K562 (cell line): Measurements from ENCODE around the gene USP31. TPM values are rescaled to one million over a fixed set of nuclear protein-coding genes. Genes with fewer than 3 reads are reported as not detected.

Experiments used
- ATAC-seq: fragments of 200-7000 bp; cut with Tn5 transposase; 3 replicates; pipeline ENCODE4 v1.9.1; 2020; ENCODE audit warnings: moderate library complexity
- BruUV-seq: library from RNA; stranded (reverse); fragments of 400-500 nt; replicated peaks from 2 replicates; lab custom pipeline; 2021; lab: Mats Ljungman, UMichigan
- CTCF ChIA-PET: fragments of 300-600 bp; formaldehyde crosslinking; extraction: SDS; loops from one replicate; lab custom pipeline; 2021; ENCODE audit warnings: low intra/inter-chr PET ratio; lab: Yijun Ruan, JAX
- POLR2A ChIA-PET: fragments of 300-600, 350-650 bp; sonication (Branson Sonifier 250); formaldehyde crosslinking; extraction: SDS; loops from one replicate; lab custom pipeline; 2021; ENCODE audit warnings: antibody characterized with exemption, inconsistent platforms; lab: Yijun Ruan, JAX
- DNase-seq, 4 experiments: peaks; one replicate each; pipeline versions ENCODE4 v3.0.0 to v3.0.0-alpha.2; 2011 to 2018; ENCODE audit warnings: low spot score in 3 of 4, mixed read lengths in 3 of 4; ENCODE audit errors: extremely low read depth in 1 of 4
- FAIRE-seq: peaks from 2 replicates; lab custom pipeline; 2011; peaks lifted over from hg19 to GRCh38; lab: Jason Lieb, UNC
- H2AFZ ChIP-seq: 2 replicates; pipeline ENCODE4 v1.6.0; 2011; ENCODE audit warnings: low read depth, low read length, control low read depth, inconsistent platforms
- H3K27ac ChIP-seq: fragments of 200-600 bp; 3 replicates; pipeline ENCODE4 v1.8.0; 2011; ENCODE audit warnings: low read depth, mild to moderate bottlenecking, control low read depth, inconsistent platforms, low read length, moderate library complexity, mixed read lengths; ENCODE audit errors: extremely low read depth
- H3K27me3 ChIP-seq, 2 experiments: fragments of 300-600 bp in 1 of 2; 2 replicates in 1 of 2; 3 replicates in 1 of 2; pipeline versions ENCODE4 v1.6.0 to v1.8.0; 2011; ENCODE audit warnings: inconsistent platforms in 2 of 2, low read length in 2 of 2, mild to moderate bottlenecking in 1 of 2, mixed read lengths in 1 of 2, moderate library complexity in 1 of 2; ENCODE audit not compliant: control insufficient read depth in 2 of 2, insufficient read depth in 2 of 2
- H3K36me3 ChIP-seq: fragments of 300-600 bp; 3 replicates; pipeline ENCODE4 v1.8.0; 2011; ENCODE audit warnings: mild to moderate bottlenecking, low read length, inconsistent platforms; ENCODE audit not compliant: control insufficient read depth, insufficient read depth
- H3K4me1 ChIP-seq, 2 experiments: fragments of 200-600 bp in 1 of 2; replicated peaks in 1 of 2; 2 replicates in 1 of 2; 3 replicates in 1 of 2; pipeline versions ENCODE4 v1.5.1 to v1.8.0; 2011; ENCODE audit warnings: inconsistent platforms in 2 of 2, low read length in 2 of 2, mild to moderate bottlenecking in 1 of 2, mixed read lengths in 1 of 2, moderate library complexity in 1 of 2; ENCODE audit not compliant: control insufficient read depth in 2 of 2, insufficient read depth in 2 of 2
- H3K4me2 ChIP-seq: 2 replicates; pipeline ENCODE4 v1.6.1; 2011; ENCODE audit warnings: low read length, control low read depth, inconsistent platforms, mixed read lengths; ENCODE audit not compliant: insufficient read depth
- H3K4me3 ChIP-seq: fragments of 200-600 bp; sonication (generic), shearing (Covaris generic); 2 replicates; pipeline ENCODE4 v1.5.1; 2016; ENCODE audit warnings: control low read depth, inconsistent platforms
- H3K79me2 ChIP-seq: fragments of 200-600 bp; 3 replicates; pipeline ENCODE4 v1.8.0; 2011; ENCODE audit warnings: low read length, inconsistent platforms; ENCODE audit not compliant: control insufficient read depth, insufficient read depth
- H3K9ac ChIP-seq, 2 experiments: 2 replicates each; pipeline versions ENCODE4 v1.6.0 to v1.6.1; 2011; ENCODE audit warnings: low read depth in 2 of 2, low read length in 2 of 2, control low read depth in 1 of 2, inconsistent platforms in 1 of 2, mild to moderate bottlenecking in 1 of 2, mixed read lengths in 1 of 2; ENCODE audit not compliant: insufficient read depth in 1 of 2
- H3K9me1 ChIP-seq: one replicate; pipeline ENCODE4 v1.6.0; 2011; ENCODE audit warnings: inconsistent platforms, mild to moderate bottlenecking, low read length, moderate library complexity; ENCODE audit not compliant: control insufficient read depth, insufficient read depth
- H3K9me3 ChIP-seq: replicated peaks from 2 replicates; pipeline ENCODE4 v1.5.1; 2011; ENCODE audit warnings: low read depth, low read length, inconsistent platforms; ENCODE audit not compliant: control insufficient read depth, insufficient read depth
- H4K20me1 ChIP-seq: replicated peaks from 2 replicates; pipeline ENCODE4 v1.6.1; 2011; ENCODE audit warnings: low read length, inconsistent platforms, mixed read lengths; ENCODE audit not compliant: control insufficient read depth, insufficient read depth
- ATF1 ChIP-seq, 2 experiments: fragments of 450-650 bp in 1 of 2; IDR thresholded peaks; 2 replicates each; pipeline ENCODE4 v1.6.1; 2016; ENCODE audit warnings: missing compliant biosample characterization in 1 of 2, missing genetic modification characterization in 1 of 2
- EGR1 ChIP-seq: fragments of 450-650 bp; conservative IDR thresholded peaks from 2 replicates; pipeline ENCODE4 v1.6.1; 2017; ENCODE audit warnings: mild to moderate bottlenecking
- KAT8 ChIP-seq: fragments of 450-650 bp; IDR thresholded peaks from 2 replicates; pipeline ENCODE4 v1.6.1; 2016; ENCODE audit warnings: low read depth, mild to moderate bottlenecking
- NR2C1 ChIP-seq, 2 experiments: fragments of 450-650 bp; IDR thresholded peaks; 2 replicates each; pipeline ENCODE4 v1.6.1; 2017; ENCODE audit warnings: mild to moderate bottlenecking in 2 of 2, antibody characterized with exemption in 1 of 2, inconsistent platforms in 1 of 2, missing compliant biosample characterization in 1 of 2, missing genetic modification characterization in 1 of 2
- TAF7 ChIP-seq: fragments of 450-650 bp; IDR thresholded peaks from 2 replicates; pipeline ENCODE4 v1.6.1; 2016; ENCODE audit warnings: missing genetic modification characterization, missing compliant biosample characterization
- ZKSCAN8 ChIP-seq: fragments of 200-800 bp; sonication (Bioruptor generic); IDR thresholded peaks from 2 replicates; pipeline ENCODE4 v1.6.1; 2016; ENCODE audit warnings: missing genetic modification characterization, missing compliant biosample characterization
- ZNF24 ChIP-seq: fragments of 450-650 bp; IDR thresholded peaks from 2 replicates; pipeline ENCODE4 v1.6.1; 2016
- ZNF717 ChIP-seq: fragments of 250-450 bp; sonication (Bioruptor Pico); IDR thresholded peaks from 2 replicates; pipeline ENCODE4 v1.5.0; 2021
- ZNF79 ChIP-seq: fragments of 250-450 bp; sonication (Bioruptor Pico); IDR thresholded peaks from 2 replicates; pipeline ENCODE4 v1.4.0; 2020; ENCODE audit warnings: low read depth, mild to moderate bottlenecking, moderate library complexity
- WGBS: fragments of 100-300 bp; shearing (Covaris generic); methylation state at CpG from one replicate; pipeline ENCODE4 v1.1.6; 2016; ENCODE audit warnings: low coverage, mixed read lengths; ENCODE audit not compliant: insufficient coverage; ENCODE audit errors: missing lambda C conversion rate; 5-methylcytosine and 5-hydroxymethylcytosine counted together
- in situ Hi-C: fragments of 300-500 bp; cut with MboI; formaldehyde crosslinking; loops from 4 replicates; pipeline ENCODE4 v1.15.0; 2018; ENCODE audit warnings: inconsistent platforms, mixed read lengths
- intact Hi-C: fragments of 100-400 bp; cut with micrococcal nuclease; formaldehyde crosslinking; loops from 2 replicates; pipeline ENCODE4 v1.14.2; 2022
- polyA plus RNA-seq, 8 experiments: library from polyadenylated mRNA; depleted of rRNA in 4 of 8; stranded (reverse) in 5 of 8; unstranded in 3 of 8; fragments of >200 nt; fragmentation: Nextera tagmentation in 2 of 8; fragmentation: Illumina TruSeq in 1 of 8; extraction: Ambion mirVana in 2 of 8; extraction: Trizol in 1 of 8; gene quantifications; 2 replicates each; pipeline versions ENCODE4 v1.2.1 to v1.2.3, GENCODE V29; 2011 to 2014; ENCODE audit warnings: inconsistent platforms in 1 of 8, missing spikeins in 1 of 8
- total RNA-seq, 7 experiments: library from RNA; depleted of rRNA in 6 of 7; stranded (reverse); fragments of >200 nt in 6 of 7; fragmentation: Illumina TruSeq in 2 of 7; extraction: Trizol in 2 of 7; gene quantifications; 2 replicates each; pipeline versions ENCODE4 v1.2.1 to v1.2.3, GENCODE V29; 2011 to 2021; ENCODE audit warnings: low replicate concordance in 1 of 7

Gene USP31
- total and polyA plus RNA-seq, 9 of the 15 experiments (the other 6 are each of a cell fraction or from before 2014, with no cell fraction given) = 0.56 to 4.9 (median 2.9) TPM

- no peak for ATAC-seq
- Histone ChIP-seq H3K36me3 (no peaks in the 10 kb centered on the region), H3K27me3 (peaks cover 0 to 4% of the 10 kb centered on the region in 2 experiments; a peak in 2 of 5 replicates)
- FAIRE-seq = no peak
- no peak for TF ChIP-seq TAF7
- TF ChIP-seq KAT8 = no peak
- TF ChIP-seq ZNF717 = no peak
- no peak for TF ChIP-seq EGR1
- TF ChIP-seq, all 486 proteins: peak for 0
- Histone ChIP-seq H3K4me3 (no peak overlapping the region), H3K4me1 (no peaks in the 10 kb centered on the region), H3K4me2 (no peak overlapping the region), H3K9ac (no peak overlapping the region), H3K9me3 (no peaks in the 10 kb centered on the region), H3K79me2 (no peaks in the 10 kb centered on the region), H4K20me1 (no peaks in the 10 kb centered on the region), H3K9me1 (no peaks in the 10 kb centered on the region), H3K27ac (no peak overlapping the region), H2AFZ (no peak overlapping the region)
- in situ Hi-C loops (no loop called here), intact Hi-C loops (no loop called here)
- ChIA-PET POLR2A (no interaction called here), CTCF (no interaction called here)
- no TSS peak for BruUV-seq
- no peak for DNase-seq
- 0% methylated on average over 2 of the region's 2 CpGs for WGBS
Measured at GRCh38 chr16:23015580-23015979, 133.7 kb downstream of the USP31 start.

- ATAC-seq = 0 out of 3 replicates have a peak, but pooled peaks have one; percentile 42
- Histone ChIP-seq H2AFZ (peak overlapping the region; percentile 41; the same call in 1 of the 2 replicates), H3K79me2 (no peaks in the 10 kb centered on the region), H3K9me1 (no peaks in the 10 kb centered on the region), H4K20me1 (no peaks in the 10 kb centered on the region), H3K9ac (no peak overlapping the region), H3K4me2 (no peak overlapping the region; the same call in 1 of the 2 replicates), H3K4me3 (no peak overlapping the region), H3K27me3 (peaks cover 0 to under 1% of the 10 kb centered on the region in 2 experiments; a peak in 2 of 5 replicates), H3K9me3 (no peaks in the 10 kb centered on the region), H3K36me3 (no peaks in the 10 kb centered on the region), H3K4me1 (no peaks in the 10 kb centered on the region), H3K27ac (no peak overlapping the region)
- in situ Hi-C loops (no loop called here), intact Hi-C loops (no loop called here)
- no TSS peak for BruUV-seq
- FAIRE-seq = peak; percentile 49
- 0% methylated on average over 2 of the region's 2 CpGs for WGBS
- POLR2A ChIA-PET = no interaction called here
- CTCF ChIA-PET = no interaction called here
- peak in 1 of 4 experiments; percentile 10 for DNase-seq
- TF ChIP-seq ZKSCAN8 (no peak), NR2C1 (IDR thresholded peaks at IDR 0.05) (no peak), NR2C1 (tag; IDR thresholded peaks at IDR 0.05) (no peak), ATF1 (CRISPR knock-in tag; IDR thresholded peaks at IDR 0.05) (no peak), ATF1 (tag; IDR thresholded peaks at IDR 0.05) (no peak), ZNF24 (no peak), ZNF79 (CRISPR knock-in tag) (no peak)
Measured at GRCh38 chr16:23014592-23014991, 134.7 kb downstream of the USP31 start.
